ENCODE results near the gene DMXL1. TPM values are rescaled to one million over a fixed set of nuclear protein-coding genes. Genes with fewer than 3 reads are reported as not detected.

Gene DMXL1
- total RNA-seq, 4 donors from 2014 or later: 40.7 to 80.9 (median 46.6) TPM

GRCh38 chr5:119049824-119050449 lies 20.9 kb upstream of the DMXL1 start:
- DNase-seq (ENCODE audit: low spot score): no peak
- peak; percentile 70 for ATAC-seq (ENCODE audit: low FRiP score)
- no peak for TF ChIP-seq CTCF (IDR thresholded peaks at IDR 0.05)

GRCh38 chr5:119054101-119054500 lies 16.8 kb upstream of the DMXL1 start:
- ATAC-seq (ENCODE audit: low FRiP score): no peak
- no peak for TF ChIP-seq CTCF (IDR thresholded peaks at IDR 0.05)
- DNase-seq (ENCODE audit: low spot score): no peak

- no peak for DNase-seq (ENCODE audit: low spot score)
- TF ChIP-seq CTCF (IDR thresholded peaks at IDR 0.05): no peak
- ATAC-seq (ENCODE audit: low FRiP score): no peak
These were observed 15.6 kb upstream of the DMXL1 start for GRCh38 chr5:119055294-119055693.

GRCh38 chr5:119058979-119059529 lies 11.8 kb upstream of the DMXL1 start:
- TF ChIP-seq CTCF (IDR thresholded peaks at IDR 0.05): no peak
- ATAC-seq (ENCODE audit: low FRiP score): no peak
- DNase-seq (ENCODE audit: low spot score): no peak

- DNase-seq (ENCODE audit: low spot score) (no peak), ATAC-seq (ENCODE audit: low FRiP score) (no peak)
- no peak for TF ChIP-seq CTCF (IDR thresholded peaks at IDR 0.05)
These were observed 11.1 kb upstream of the DMXL1 start for GRCh38 chr5:119059740-119060255.

GRCh38 chr5:119063579-119064379 lies 7.1 kb upstream of the DMXL1 start:
- no peak for DNase-seq (ENCODE audit: low spot score)
- no peak for TF ChIP-seq CTCF (IDR thresholded peaks at IDR 0.05)
- ATAC-seq (ENCODE audit: low FRiP score): no peak
